DLD1 (cell line): Measurements from ENCODE around the gene MTMR12.
"Not testable (repeated sequence)": the region's sequence is repeated elsewhere in the genome, so short reads cannot be mapped to it uniquely, and the experiment has no call there.

ENCODE experiments used
- in situ Hi-C: cut with HindIII; loops from 2 replicates; pipeline ENCODE4 v1.10.0; 2017; ENCODE audit warnings: low sequenced_read_pairs

Gene MTMR12

DNA sequence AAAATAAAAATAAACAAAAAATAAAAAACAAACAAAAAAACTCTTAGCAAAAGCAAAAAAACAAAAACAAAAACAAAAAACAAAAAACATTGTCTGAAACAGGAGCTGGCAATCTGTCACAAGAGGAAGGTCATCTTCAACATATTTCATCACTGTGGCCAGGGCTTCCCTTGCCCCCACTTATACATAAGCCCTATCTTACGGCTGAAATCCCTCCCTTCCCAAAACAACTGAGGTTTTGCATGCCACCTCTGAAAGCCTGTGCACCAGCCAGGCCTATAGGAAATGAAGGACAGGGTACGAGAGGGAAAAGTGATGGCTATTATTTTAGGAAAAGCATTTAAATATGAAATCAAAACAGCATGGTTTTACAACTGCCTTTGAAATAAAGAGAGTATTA, 10.8 kb downstream of the MTMR12 start:
- in situ Hi-C loops: no loop called here

GRCh38 chr5:32299059-32299677, 13.6 kb downstream of the MTMR12 start:
- in situ Hi-C loops: no loop called here

- in situ Hi-C loops: no loop called here
Measured at GRCh38 chr5:32298059-32298415, 14.7 kb downstream of the MTMR12 start.

DNA sequence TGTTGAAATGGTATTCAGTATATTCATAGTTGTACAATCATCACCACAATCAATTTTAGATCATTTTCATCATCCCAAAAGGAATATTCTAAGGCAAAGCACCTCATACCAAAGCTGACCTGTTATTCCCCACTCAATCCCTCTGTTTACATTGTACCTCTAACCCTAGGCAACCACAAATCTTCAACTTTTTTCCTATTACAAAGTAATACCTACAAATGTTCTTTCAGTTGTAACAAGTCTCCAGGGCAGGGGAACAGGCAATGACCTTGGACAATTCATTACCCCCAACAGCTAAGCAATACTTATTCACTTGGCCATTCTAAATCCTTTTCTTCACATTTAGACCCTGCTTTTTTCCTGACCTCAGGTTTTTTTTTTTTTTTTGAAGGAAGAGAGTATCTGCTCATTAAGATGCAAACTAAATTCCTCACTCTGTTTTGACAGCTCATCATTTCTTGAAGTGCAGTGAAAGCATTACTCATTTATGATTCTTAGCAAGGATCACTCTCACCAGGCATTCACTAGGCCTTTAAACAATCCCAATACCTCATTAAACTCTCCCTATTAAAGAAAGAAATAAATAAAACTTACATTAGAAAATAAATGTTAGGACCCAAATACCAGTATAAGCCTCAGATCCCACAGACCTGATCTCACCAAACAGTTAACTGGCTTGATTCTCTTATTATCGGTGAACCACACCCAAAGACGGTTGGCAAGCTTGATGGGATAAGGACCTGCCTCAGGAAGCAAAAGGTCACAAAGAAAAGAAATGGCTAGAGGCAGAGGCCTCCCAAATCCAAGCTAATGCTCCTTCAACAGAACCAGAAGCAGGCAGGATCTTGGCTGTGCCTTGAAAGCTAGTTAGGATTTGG, 15.3 kb downstream of the MTMR12 start:
- in situ Hi-C loops: no loop called here

GRCh38 chr5:32295966-32296772, 16.6 kb downstream of the MTMR12 start:
- in situ Hi-C loops: not testable (repeated sequence)

DNA sequence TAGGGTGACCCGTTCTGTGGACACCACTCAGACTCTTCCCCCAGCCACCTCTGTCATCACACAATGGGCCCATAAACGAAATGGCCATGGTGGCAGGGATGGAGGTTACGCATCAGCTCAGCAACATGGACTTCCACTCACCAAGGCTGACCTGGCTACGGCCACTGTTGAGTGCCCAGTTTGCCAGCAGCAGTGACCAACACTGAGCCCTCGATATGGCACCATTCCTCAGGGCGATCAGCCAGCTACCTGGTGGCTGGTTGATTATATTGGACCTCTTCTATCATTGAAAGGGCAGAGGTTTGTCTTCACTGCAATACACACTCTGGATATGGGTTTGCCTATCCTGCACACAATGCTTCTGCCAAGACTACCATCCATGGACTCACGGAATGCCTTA, 21.1 kb downstream of the MTMR12 start:
- in situ Hi-C loops: no loop called here

DNA sequence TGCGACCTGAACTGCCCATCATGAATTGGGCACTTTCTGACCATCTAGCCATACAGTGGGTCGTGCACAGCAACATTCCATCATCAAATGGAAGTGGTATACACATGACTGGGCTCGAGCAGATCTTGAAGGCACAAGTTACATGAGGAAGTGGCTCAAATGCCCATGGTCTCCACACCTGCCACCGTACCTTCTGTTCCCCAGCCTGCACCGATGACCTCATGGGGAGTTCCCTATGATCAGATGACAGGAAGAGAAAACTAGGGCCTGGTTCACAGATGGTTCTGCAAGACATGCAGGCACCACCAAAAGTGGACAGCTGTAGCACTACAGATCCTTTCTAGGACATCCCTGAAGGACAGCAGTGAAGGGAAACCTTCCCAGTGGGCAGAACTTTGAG, 21.8 kb downstream of the MTMR12 start:
- in situ Hi-C loops: no loop called here

GRCh38 chr5:32290501-32290900, 22.2 kb downstream of the MTMR12 start:
- in situ Hi-C loops: not testable (repeated sequence)

- in situ Hi-C loops: not testable (repeated sequence)
Measured at GRCh38 chr5:32289986-32290385, 22.8 kb downstream of the MTMR12 start.

DNA sequence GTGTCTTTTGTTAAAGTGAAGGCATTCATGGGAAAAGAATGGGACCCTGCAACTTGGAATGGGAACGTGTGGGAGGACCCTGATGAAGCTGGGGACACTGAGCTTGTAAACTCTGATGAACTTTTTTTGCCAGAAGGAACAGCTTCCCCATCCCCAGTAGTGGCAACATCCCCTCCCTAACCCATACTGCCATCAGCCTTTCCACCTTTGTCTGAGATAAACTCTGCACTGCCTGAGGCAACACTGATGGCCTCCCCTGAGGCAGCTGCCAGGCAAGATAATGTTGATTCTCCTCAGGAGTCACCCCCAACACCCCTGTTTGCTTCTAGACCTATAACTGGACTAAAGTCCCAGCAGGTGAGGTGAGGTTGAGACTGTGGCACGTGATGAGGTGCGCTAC, 24.6 kb downstream of the MTMR12 start:
- in situ Hi-C loops: not testable (repeated sequence)

DNA sequence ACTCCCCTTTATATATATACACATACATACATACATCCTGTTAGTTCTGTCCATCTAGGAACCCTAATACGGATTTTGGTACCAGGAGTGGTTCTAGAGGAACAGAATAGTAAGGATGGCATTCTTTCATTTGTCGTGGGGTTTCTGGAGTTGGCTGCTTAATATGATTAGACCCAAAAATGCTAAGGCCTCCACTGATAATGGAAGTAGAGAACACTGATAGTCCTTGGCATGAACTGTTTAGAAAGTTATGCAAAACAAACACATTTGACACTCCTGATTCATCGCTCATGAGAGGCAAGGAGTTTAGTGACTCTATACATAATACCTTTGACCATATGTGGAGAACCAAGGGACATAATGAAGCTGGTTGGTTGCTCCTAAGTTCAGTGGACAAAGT, 25.2 kb downstream of the MTMR12 start:
- in situ Hi-C loops: not testable (repeated sequence)

- in situ Hi-C loops: no loop called here
Measured at GRCh38 chr5:32285510-32286138, 27.1 kb downstream of the MTMR12 start.

DNA sequence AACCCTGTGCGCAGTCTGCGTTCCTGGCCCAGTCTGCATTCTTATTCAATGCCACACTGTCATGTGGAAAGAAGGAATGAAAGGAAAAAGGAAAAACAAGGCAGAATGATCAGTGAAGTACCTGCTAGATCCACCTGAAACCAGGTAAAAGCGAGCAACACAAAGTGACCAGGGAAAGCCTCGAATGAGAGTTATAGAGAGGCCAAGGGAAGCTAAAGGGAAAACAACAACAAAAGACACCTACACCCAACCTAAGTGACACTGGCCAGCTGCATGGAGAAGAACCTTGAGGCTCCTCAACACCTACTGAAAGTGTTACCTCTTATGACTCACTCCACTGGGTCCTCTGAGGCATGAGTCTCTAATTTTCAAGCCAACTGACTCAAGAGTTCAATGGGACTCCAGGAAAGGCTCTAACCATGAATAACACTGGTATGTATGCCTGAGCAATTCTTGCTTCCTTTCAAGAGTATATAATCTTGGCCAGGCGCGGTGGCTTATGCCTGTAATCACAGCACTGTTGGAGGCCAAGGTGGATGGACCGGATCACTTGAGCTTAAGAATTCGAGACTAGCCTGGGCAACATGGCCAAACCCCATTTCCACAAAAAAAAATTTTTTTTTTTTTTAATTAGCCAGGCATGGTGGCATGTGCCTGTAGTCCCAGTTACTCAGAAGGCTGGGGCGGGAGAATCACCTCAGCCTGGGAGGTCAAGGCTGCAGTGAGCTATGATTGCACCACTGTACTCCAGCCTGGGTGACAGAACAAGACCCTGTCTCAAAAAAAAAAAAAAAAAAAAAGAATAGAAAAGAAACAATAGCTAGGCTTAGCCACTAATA, 29.0 kb downstream of the MTMR12 start:
- in situ Hi-C loops: no loop called here

- in situ Hi-C loops: no loop called here
Measured at GRCh38 chr5:32283061-32283460, 29.7 kb downstream of the MTMR12 start.

DNA sequence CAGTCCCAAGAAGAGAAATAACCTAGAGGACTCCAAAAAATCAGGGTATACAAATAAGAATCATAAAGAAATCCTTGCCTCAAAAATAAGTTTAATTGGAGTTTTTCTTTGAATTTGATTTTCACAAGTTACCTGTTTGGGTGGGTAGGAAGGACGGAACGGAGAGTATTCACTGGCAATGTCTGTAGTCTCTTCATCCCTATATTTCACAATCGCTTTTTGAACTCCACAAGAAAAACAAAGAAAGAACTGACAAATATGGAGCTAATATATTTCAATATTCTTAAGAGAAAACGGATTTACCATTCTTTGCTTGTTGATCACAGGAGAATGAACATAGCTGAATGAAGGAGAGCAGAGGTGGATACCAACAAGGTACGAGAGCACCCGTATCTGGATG, 30.1 kb downstream of the MTMR12 start:
- in situ Hi-C loops: no loop called here

DNA sequence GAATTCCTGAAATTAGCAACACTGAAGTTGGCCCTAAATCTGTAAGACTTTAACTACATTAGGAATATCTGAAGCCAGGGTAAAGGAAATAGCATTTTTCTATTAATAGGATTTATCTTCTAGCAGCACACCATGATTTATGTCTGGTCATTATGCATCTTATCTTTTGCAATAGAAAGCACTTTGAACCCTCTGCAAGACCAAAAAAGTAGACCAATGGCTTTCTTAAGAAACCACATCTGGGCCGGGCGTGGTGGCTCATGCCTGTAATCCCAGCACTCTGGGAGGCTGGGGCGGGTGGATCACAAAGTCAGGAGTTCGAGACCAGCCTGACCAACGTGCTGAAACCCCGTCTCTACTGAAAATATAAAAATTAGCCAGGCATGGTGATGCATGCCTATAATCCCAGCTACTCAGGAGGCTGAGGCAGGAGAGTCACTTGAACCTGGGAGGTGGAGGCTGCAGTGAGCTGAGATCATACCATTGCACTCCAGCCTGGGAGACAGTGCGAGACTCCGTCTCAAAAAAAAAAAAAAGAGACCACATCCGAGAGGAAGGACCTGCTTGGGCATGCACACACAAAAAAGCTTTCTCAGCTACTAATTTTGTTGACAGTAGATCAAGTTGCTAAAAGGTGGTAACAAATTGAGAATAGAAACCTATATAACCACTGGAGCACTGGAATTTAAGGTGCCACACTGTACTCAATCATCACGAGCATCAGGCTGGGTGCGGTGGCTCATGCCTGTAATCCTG, 31.2 kb downstream of the MTMR12 start:
- in situ Hi-C loops: not testable (repeated sequence)

GRCh38 chr5:32280656-32281081, 32.1 kb downstream of the MTMR12 start:
- in situ Hi-C loops: no loop called here

DNA sequence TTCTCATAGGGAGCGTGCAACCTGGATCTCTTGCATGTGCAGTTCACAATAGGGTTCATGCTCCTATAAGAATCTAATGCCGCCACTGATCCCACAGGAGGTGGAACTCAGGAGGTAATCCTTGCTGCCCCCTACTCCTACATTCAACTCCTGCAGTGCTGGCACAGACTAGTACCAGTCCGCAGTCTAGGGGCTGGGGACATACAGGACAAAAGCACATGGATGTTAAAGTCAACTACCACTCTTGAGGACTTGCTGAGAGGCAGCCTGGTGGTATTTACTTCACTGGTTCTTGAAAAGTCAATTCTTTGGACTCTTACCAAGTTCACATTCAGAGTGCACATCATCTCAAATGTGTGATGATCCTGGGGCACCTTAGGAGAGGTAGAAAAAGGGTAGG, 33.0 kb downstream of the MTMR12 start:
- in situ Hi-C loops: no loop called here

- in situ Hi-C loops: no loop called here
Measured at GRCh38 chr5:32279223-32279622, 33.5 kb downstream of the MTMR12 start.

DNA sequence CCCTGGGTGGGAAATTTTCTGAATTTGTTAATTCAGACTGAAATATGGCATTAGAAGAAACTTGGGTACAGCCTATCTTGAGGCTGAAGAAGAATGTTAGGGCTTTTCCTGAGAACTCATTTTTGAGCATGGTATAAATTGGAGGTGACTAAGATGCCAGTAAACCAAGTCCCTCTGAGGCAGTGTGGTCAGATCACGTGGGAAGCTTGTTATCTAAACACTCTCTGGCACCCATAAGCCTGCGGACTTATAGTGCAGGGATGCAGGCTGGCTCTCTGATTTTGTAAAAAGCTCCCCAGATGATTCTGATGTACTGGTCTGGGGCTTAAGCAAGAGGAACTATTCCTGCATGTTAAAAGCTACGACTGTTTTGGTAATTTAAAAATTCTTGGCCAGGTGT, 34.3 kb downstream of the MTMR12 start:
- in situ Hi-C loops: no loop called here
